HFFc6 (cell line): ENCODE measurements around the gene EXOC6B. TPM values are rescaled to one million over a fixed set of nuclear protein-coding genes. Genes with fewer than 3 reads are reported as not detected.

Source experiments
- DNase-seq: peaks from one replicate; pipeline ENCODE4 v3.0.0-alpha.2; 2018
- H3K27ac Mint-ChIP-seq: 2 replicates; pipeline ENCODE4 v1.8.0; 2020; ENCODE audit warnings: mild to moderate bottlenecking, mixed read lengths
- H3K27me3 Mint-ChIP-seq: 2 replicates; pipeline ENCODE4 v1.8.0; 2021; ENCODE audit warnings: mild to moderate bottlenecking, moderate library complexity, mixed read lengths; ENCODE audit not compliant: insufficient read depth
- H3K36me3 Mint-ChIP-seq: 2 replicates; pipeline ENCODE4 v1.8.0; 2021; ENCODE audit warnings: low read depth, mixed read lengths
- H3K4me1 Mint-ChIP-seq: 2 replicates; pipeline ENCODE4 v1.8.0; 2020; ENCODE audit warnings: low read depth, mixed read lengths
- H3K4me3 Mint-ChIP-seq: 2 replicates; pipeline ENCODE4 v1.8.0; 2020; ENCODE audit warnings: mild to moderate bottlenecking, moderate library complexity, mixed read lengths
- H3K9me3 Mint-ChIP-seq: 2 replicates; pipeline ENCODE4 v1.8.0; 2020; ENCODE audit warnings: mild to moderate bottlenecking, mixed read lengths
- total RNA-seq, 6 experiments: library from RNA; stranded (reverse); fragmentation: NEBNext Ultra II Directional; extraction: Animal tissue kit (Norgen Biotek cat#: 25700); gene quantifications; 2 replicates in 1 of 6; 3 replicates in 5 of 6; pipeline ENCODE4 v1.2.3, GENCODE V29; 2021
- TF ChIP-seq, protein P1 (sequence below): fragments of 200-600 bp; sonication (generic); IDR thresholded peaks from 2 replicates; pipeline ENCODE4 v1.5.0; 2021; ENCODE audit warnings: antibody characterized with exemption, mild to moderate bottlenecking

EXOC6B gene
- total RNA-seq, 6 experiments from 2014 or later: 24.8 to 33.0 (median 27.4) TPM

DNA sequence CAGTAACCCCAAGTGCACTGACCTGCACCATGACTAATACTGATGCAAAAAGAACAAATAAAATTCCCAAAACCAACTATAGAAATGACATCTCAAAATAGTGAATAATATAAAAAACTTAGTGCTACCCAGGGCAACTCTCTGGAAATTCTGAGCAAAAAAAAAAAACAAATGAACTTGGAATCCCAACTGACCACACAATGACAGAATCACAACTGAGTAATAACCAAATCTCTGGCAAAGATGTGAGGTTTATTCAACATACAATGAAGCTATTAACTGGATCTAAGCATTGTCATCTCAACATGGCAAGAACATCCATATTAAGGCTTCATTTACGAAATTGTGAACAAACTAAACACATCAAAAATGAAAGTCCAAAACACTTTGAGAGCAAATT is 22.7 kb downstream of the EXOC6B start:
- Mint-ChIP-seq H3K27me3 (no peaks in the 10 kb centered on the region), H3K36me3 (peaks cover 17% of the 10 kb centered on the region), H3K9me3 (peaks cover 3% of the 10 kb centered on the region), H3K4me1 (peaks cover 24% of the 10 kb centered on the region), H3K27ac (peak overlapping the region; percentile 14; the same call in 1 of the 2 replicates), H3K4me3 (no peak overlapping the region)
- TF ChIP-seq, protein P1, sequence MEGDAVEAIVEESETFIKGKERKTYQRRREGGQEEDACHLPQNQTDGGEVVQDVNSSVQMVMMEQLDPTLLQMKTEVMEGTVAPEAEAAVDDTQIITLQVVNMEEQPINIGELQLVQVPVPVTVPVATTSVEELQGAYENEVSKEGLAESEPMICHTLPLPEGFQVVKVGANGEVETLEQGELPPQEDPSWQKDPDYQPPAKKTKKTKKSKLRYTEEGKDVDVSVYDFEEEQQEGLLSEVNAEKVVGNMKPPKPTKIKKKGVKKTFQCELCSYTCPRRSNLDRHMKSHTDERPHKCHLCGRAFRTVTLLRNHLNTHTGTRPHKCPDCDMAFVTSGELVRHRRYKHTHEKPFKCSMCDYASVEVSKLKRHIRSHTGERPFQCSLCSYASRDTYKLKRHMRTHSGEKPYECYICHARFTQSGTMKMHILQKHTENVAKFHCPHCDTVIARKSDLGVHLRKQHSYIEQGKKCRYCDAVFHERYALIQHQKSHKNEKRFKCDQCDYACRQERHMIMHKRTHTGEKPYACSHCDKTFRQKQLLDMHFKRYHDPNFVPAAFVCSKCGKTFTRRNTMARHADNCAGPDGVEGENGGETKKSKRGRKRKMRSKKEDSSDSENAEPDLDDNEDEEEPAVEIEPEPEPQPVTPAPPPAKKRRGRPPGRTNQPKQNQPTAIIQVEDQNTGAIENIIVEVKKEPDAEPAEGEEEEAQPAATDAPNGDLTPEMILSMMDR: no peak
- no peak for DNase-seq

DNA sequence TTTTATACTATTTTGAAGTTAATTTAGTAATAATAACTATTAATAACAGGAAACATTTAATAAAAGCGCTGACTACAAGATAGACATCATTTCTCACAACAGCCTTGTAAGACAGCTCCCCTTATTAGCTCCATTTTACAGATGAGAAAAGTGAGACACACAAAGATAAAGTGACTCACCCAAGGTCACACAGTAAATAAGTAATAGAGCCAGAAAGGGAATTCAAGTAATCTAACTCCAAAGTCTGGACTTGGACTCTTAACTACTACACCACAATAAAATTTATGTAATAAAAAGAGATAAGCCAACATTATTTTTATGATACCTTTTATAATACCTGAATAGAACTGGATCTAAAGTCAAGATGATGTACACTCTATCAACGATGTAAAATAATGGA is 25.3 kb downstream of the EXOC6B start:
- Mint-ChIP-seq H3K27ac (no peak overlapping the region), H3K27me3 (no peaks in the 10 kb centered on the region), H3K4me3 (no peak overlapping the region), H3K4me1 (peaks cover 14% of the 10 kb centered on the region), H3K9me3 (no peaks in the 10 kb centered on the region), H3K36me3 (no peaks in the 10 kb centered on the region)
- DNase-seq: no peak
- TF ChIP-seq, protein P1: no peak

DNA sequence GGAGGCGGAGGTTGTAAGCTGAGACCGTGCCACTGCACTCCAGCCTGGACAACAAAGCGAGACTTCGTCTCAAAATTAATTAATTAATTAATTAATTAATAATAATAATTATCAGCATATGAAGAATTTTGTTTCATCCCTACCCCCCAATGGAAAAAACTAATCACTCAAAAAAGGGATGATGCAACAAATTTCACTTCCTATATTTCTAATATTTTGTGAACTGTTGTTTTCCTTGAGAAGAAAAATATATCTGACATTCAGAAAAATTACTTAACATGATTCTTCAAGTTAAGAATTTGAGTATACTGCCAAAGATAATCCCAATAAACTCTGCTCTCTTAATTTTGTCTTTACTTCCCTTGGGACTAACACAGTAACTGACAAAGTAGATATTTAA is 28.1 kb downstream of the EXOC6B start:
- H3K9me3 Mint-ChIP-seq: no peaks in the 10 kb centered on the region
- peaks cover 26% of the 10 kb centered on the region for H3K4me1 Mint-ChIP-seq
- no peaks in the 10 kb centered on the region for H3K36me3 Mint-ChIP-seq
- no peak overlapping the region for H3K4me3 Mint-ChIP-seq
- H3K27ac Mint-ChIP-seq: no peak overlapping the region
- no peaks in the 10 kb centered on the region for H3K27me3 Mint-ChIP-seq
- TF ChIP-seq, protein P1: no peak
- no peak for DNase-seq

DNA sequence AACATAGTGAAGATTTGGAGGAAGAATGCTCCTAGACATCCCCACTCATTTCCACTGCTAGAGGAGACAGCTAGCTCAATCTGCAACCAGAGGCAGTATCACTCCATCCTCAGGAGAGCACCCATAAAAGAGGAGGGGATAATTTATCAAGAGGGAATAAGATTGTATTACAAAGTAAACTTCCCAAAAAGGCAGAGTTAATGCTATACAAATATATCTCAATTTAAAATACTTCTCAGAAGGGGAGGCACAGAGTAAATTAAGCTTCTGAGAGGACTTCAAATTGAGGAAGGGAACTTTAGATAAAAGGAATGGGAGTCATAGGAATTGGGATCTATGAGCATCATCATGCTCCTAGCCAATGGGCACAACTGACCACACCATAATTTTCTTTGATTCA is 29.1 kb downstream of the EXOC6B start:
- TF ChIP-seq, protein P1: no peak
- Mint-ChIP-seq H3K4me1 (peaks cover 24% of the 10 kb centered on the region), H3K4me3 (no peak overlapping the region), H3K27me3 (no peaks in the 10 kb centered on the region), H3K36me3 (no peaks in the 10 kb centered on the region), H3K27ac (no peak overlapping the region), H3K9me3 (no peaks in the 10 kb centered on the region)
- no peak for DNase-seq

DNA sequence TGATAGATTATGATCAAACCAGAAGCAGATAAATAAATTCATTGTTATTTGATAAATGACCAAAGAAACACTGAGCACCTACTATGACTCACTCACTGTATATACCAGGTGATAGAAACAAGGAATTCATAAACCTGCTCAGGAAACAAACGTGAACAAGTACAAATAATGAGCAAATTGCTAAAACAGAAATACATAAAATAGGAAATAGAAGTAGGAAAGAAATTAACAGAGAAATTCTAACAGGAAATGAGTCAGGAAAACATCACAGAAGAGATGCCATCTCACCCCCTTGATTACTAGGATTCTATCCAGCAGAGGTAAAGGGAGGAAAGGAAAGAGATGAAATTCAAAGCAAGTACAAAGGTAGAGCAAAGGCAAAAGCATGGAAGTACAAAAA is 31.3 kb downstream of the EXOC6B start:
- TF ChIP-seq, protein P1: no peak
- Mint-ChIP-seq H3K27me3 (peaks cover 2% of the 10 kb centered on the region; the same call in 1 of the 2 replicates), H3K27ac (peak overlapping the region; percentile 70), H3K9me3 (no peaks in the 10 kb centered on the region), H3K36me3 (no peaks in the 10 kb centered on the region), H3K4me1 (peaks cover 28% of the 10 kb centered on the region), H3K4me3 (peak overlapping the region; percentile 11)
- no peak for DNase-seq
